ENCODE data around the gene REEP2. TPM values are rescaled to one million over a fixed set of nuclear protein-coding genes. Genes with fewer than 3 reads are reported as not detected.

Gene REEP2
- total RNA-seq, 2 experiments from 2014 or later, result 3.9 to 5.1 TPM

DNA sequence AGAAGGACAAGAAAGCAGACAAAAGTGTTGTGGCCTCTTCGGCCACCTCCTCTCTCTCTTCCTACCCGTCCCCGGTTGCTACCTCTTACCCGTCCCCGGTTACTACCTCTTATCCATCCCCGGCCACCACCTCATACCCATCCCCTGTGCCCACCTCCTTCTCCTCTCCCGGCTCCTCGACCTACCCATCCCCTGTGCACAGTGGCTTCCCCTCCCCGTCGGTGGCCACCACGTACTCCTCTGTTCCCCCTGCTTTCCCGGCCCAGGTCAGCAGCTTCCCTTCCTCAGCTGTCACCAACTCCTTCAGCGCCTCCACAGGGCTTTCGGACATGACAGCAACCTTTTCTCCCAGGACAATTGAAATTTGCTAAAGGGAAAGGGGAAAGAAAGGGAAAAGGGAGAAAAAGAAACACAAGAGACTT lies 28.9 kb downstream of the REEP2 start:
- no peak overlapping the region for H3K4me2 ChIP-seq (ENCODE audit: low read length)
- TSS peak; percentile 73 for BruUV-seq (replicated peaks)
- H3K4me1 ChIP-seq (ENCODE audit: insufficient read depth, low read length, poor library complexity, severe bottlenecking), result peaks cover 16% of the 10 kb centered on the region
- no peaks in the 10 kb centered on the region for H3K9me3 ChIP-seq (ENCODE audit: low read length)
- H3K79me2 ChIP-seq (ENCODE audit: insufficient read depth, low read depth, low read length), result no peaks in the 10 kb centered on the region
- no peak overlapping the region for H2AFZ ChIP-seq (ENCODE audit: low read length)
- no peak for DNase-seq (ENCODE audit: low spot score)
- no peaks in the 10 kb centered on the region for H3K36me3 ChIP-seq (ENCODE audit: insufficient read depth, low read length)
- intact Hi-C loops (cut with micrococcal nuclease; ENCODE audit: unreplicated experiment), result no loop called here
- H4K20me1 ChIP-seq (ENCODE audit: insufficient read depth, low read length), result no peaks in the 10 kb centered on the region
- TF ChIP-seq EZH2phosphoT487 (IDR thresholded peaks at IDR 0.05; ENCODE audit: borderline replicate concordance, low read depth, low read length) (no peak), CTCF (conservative IDR thresholded peaks at IDR 0.05; ENCODE audit: low read length) (no peak)
- CTCF ChIA-PET (ENCODE audit: unreplicated experiment), result no interaction called here
- no peak overlapping the region for H3K4me3 ChIP-seq (ENCODE audit: low read depth, low read length, poor library complexity, severe bottlenecking)
- no peaks in the 10 kb centered on the region for H3K9me2 ChIP-seq (ENCODE audit: insufficient read depth, low read length)
- no peak overlapping the region for H3K27ac ChIP-seq (ENCODE audit: low read depth, low read length, poor library complexity, severe bottlenecking)
- POLR2A ChIA-PET, result no interaction called here

DNA sequence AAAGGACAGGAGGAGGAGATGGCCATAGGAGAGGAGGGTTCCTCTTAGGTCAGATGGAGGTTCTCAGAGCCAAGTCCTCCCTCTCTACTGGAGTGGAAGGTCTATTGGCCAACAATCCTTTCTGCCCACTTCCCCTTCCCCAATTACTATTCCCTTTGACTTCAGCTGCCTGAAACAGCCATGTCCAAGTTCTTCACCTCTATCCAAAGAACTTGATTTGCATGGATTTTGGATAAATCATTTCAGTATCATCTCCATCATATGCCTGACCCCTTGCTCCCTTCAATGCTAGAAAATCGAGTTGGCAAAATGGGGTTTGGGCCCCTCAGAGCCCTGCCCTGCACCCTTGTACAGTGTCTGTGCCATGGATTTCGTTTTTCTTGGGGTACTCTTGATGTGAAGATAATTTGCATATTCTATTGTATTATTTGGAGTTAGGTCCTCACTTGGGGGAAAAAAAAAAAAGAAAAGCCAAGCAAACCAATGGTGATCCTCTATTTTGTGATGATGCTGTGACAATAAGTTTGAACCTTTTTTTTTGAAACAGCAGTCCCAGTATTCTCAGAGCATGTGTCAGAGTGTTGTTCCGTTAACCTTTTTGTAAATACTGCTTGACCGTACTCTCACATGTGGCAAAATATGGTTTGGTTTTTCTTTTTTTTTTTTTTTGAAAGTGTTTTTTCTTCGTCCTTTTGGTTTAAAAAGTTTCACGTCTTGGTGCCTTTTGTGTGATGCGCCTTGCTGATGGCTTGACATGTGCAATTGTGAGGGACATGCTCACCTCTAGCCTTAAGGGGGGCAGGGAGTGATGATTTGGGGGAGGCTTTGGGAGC lies 29.5 kb downstream of the REEP2 start:
- Histone ChIP-seq H3K36me3 (ENCODE audit: insufficient read depth, low read length) (no peaks in the 10 kb centered on the region), H3K4me3 (ENCODE audit: low read depth, low read length, poor library complexity, severe bottlenecking) (no peak overlapping the region), H3K9me3 (ENCODE audit: low read length) (no peaks in the 10 kb centered on the region), H3K9me2 (ENCODE audit: insufficient read depth, low read length) (no peaks in the 10 kb centered on the region), H3K4me1 (ENCODE audit: insufficient read depth, low read length, poor library complexity, severe bottlenecking) (peaks cover 14% of the 10 kb centered on the region), H2AFZ (ENCODE audit: low read length) (no peak overlapping the region), H3K4me2 (ENCODE audit: low read length) (no peak overlapping the region), H3K79me2 (ENCODE audit: insufficient read depth, low read depth, low read length) (no peaks in the 10 kb centered on the region), H4K20me1 (ENCODE audit: insufficient read depth, low read length) (no peaks in the 10 kb centered on the region), H3K27ac (ENCODE audit: low read depth, low read length, poor library complexity, severe bottlenecking) (no peak overlapping the region)
- intact Hi-C loops (cut with micrococcal nuclease; ENCODE audit: unreplicated experiment), result no loop called here
- CTCF ChIA-PET (ENCODE audit: unreplicated experiment), result no interaction called here
- BruUV-seq (replicated peaks), result no TSS peak
- DNase-seq (ENCODE audit: low spot score), result no peak
- TF ChIP-seq EZH2phosphoT487 (IDR thresholded peaks at IDR 0.05; ENCODE audit: borderline replicate concordance, low read depth, low read length), result no peak
- TF ChIP-seq CTCF (conservative IDR thresholded peaks at IDR 0.05; ENCODE audit: low read length), result no peak
- POLR2A ChIA-PET, result no interaction called here

GRCh38 chr5:138468966-138469539 lies 30.2 kb downstream of the REEP2 start:
- no peaks in the 10 kb centered on the region for H3K9me3 ChIP-seq (ENCODE audit: low read length)
- no peaks in the 10 kb centered on the region for H4K20me1 ChIP-seq (ENCODE audit: insufficient read depth, low read length)
- H3K4me3 ChIP-seq (ENCODE audit: low read depth, low read length, poor library complexity, severe bottlenecking), result no peak overlapping the region
- no peak overlapping the region for H3K27ac ChIP-seq (ENCODE audit: low read depth, low read length, poor library complexity, severe bottlenecking)
- no peaks in the 10 kb centered on the region for H3K36me3 ChIP-seq (ENCODE audit: insufficient read depth, low read length)
- H3K9me2 ChIP-seq (ENCODE audit: insufficient read depth, low read length), result no peaks in the 10 kb centered on the region
- BruUV-seq (replicated peaks), result no TSS peak
- no peak for DNase-seq (ENCODE audit: low spot score)
- no peak overlapping the region for H3K4me2 ChIP-seq (ENCODE audit: low read length)
- intact Hi-C loops (cut with micrococcal nuclease; ENCODE audit: unreplicated experiment), result no loop called here
- TF ChIP-seq EZH2phosphoT487 (IDR thresholded peaks at IDR 0.05; ENCODE audit: borderline replicate concordance, low read depth, low read length) (no peak), CTCF (conservative IDR thresholded peaks at IDR 0.05; ENCODE audit: low read length) (no peak)
- CTCF ChIA-PET (ENCODE audit: unreplicated experiment), result no interaction called here
- peaks cover 9% of the 10 kb centered on the region for H3K4me1 ChIP-seq (ENCODE audit: insufficient read depth, low read length, poor library complexity, severe bottlenecking)
- H2AFZ ChIP-seq (ENCODE audit: low read length), result no peak overlapping the region
- POLR2A ChIA-PET, result no interaction called here
- no peaks in the 10 kb centered on the region for H3K79me2 ChIP-seq (ENCODE audit: insufficient read depth, low read depth, low read length)

All from OCI-LY7 (cell line).